Retinal pigment epithelial cell (primary cell): ENCODE measurements around the gene FKBP7.

Experiments
- DNase-seq: peaks from one replicate; pipeline ENCODE4 v3.0.0-alpha.2; 2010; ENCODE audit warnings: low read depth
- H3K4me3 ChIP-seq: 2 replicates; pipeline ENCODE4 v1.5.1; 2011; ENCODE audit warnings: mild to moderate bottlenecking, low read length, control low read depth, moderate library complexity
- TF ChIP-seq, protein P1 (sequence below): conservative IDR thresholded peaks from 2 replicates; pipeline ENCODE4 v1.5.1; 2011; ENCODE audit warnings: low read depth, low read length, control low read depth, inconsistent platforms

The FKBP7 gene

GRCh38 chr2:178469219-178469849 lies 9.1 kb downstream of the FKBP7 start:
- TF ChIP-seq, protein P1, sequence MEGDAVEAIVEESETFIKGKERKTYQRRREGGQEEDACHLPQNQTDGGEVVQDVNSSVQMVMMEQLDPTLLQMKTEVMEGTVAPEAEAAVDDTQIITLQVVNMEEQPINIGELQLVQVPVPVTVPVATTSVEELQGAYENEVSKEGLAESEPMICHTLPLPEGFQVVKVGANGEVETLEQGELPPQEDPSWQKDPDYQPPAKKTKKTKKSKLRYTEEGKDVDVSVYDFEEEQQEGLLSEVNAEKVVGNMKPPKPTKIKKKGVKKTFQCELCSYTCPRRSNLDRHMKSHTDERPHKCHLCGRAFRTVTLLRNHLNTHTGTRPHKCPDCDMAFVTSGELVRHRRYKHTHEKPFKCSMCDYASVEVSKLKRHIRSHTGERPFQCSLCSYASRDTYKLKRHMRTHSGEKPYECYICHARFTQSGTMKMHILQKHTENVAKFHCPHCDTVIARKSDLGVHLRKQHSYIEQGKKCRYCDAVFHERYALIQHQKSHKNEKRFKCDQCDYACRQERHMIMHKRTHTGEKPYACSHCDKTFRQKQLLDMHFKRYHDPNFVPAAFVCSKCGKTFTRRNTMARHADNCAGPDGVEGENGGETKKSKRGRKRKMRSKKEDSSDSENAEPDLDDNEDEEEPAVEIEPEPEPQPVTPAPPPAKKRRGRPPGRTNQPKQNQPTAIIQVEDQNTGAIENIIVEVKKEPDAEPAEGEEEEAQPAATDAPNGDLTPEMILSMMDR, result no peak
- DNase-seq, result no peak

GRCh38 chr2:178457390-178457886 lies 21.0 kb downstream of the FKBP7 start:
- no peak for DNase-seq
- no peak overlapping the region for H3K4me3 ChIP-seq
- TF ChIP-seq, protein P1, result no peak

More at GRCh38 chr2:178469219-178469849, 9.1 kb downstream of the FKBP7 start:
- H3K4me3 ChIP-seq, result no peak overlapping the region

- no peak overlapping the region for H3K4me3 ChIP-seq
- TF ChIP-seq, protein P1, result no peak
- no peak for DNase-seq
Measured at GRCh38 chr2:178455947-178456346, 22.5 kb downstream of the FKBP7 start.

DNA sequence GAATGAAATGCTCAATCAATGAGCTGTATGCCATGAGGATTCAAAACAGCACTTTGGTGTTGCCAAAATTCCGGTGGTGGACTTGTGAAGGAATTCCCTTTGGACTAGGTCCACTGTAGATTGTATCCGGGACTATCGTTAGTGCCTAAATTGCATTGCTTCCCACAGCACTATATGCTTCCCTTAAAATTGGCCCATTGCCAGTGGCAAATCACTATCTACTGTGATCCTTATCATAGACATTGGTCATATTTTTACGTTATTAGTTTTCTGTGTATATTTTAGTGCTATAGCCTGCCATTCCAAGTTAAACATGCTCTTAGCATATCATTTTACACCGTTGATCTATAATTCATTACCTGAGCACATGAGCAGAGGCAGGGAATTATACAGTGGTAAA lies 25.5 kb downstream of the FKBP7 start:
- H3K4me3 ChIP-seq, result no peak overlapping the region
- no peak for DNase-seq
- TF ChIP-seq, protein P1, result no peak

DNA sequence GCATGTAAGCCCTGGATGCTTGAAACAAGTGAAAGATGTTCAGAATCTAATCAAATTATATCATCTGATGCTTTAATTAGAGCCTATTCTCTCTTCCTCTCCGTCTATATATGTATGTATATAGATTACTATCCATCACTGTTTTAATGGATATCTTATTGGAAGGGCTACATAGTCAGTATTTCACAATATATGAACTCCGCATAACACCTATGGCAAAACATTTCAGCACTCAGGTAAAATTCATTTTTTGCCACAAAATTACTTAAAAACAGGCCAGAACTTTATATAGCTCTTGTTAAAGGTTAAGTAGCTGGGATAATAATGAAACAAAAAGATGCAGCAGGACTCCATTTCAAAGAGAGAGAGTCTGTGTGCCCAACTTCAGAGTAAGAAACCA lies 26.1 kb downstream of the FKBP7 start:
- H3K4me3 ChIP-seq, result no peak overlapping the region
- DNase-seq, result no peak
- TF ChIP-seq, protein P1, result no peak

- TF ChIP-seq, protein P1, result no peak
- peak within 1 kb of the TSS; percentile 84 for H3K4me3 ChIP-seq
- peak; percentile 89 for DNase-seq
Measured at GRCh38 chr2:178450774-178451525, 27.4 kb downstream of the FKBP7 start, which contains the start of the genes PJVK and PRKRA. Gene PJVK, plus strand, starts transcription at chr2:178451378. Its CDS starts 2,032 bp downstream, at chr2:178453410. Gene PRKRA, minus strand, starts transcription at chr2:178451175. Its CDS starts 145 bp downstream, at chr2:178451030.

DNA sequence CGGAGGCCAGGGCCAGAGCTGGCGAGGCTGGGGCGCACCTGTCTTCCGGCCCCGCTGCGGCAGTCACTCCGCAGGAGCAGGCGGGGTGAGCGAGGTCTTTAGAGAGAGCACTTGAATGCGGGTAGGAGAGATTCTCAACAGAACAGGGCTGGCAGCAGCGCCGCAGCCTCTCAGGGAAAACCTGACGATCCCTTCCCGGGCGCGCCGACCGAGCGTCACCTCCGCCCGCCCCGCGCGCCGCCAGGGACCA lies 28.0 kb downstream of the FKBP7 start:
- TF ChIP-seq, protein P1, result no peak
- no peak for DNase-seq
- peak overlapping the region; percentile 84 for H3K4me3 ChIP-seq
